Ishikawa (cell line): ENCODE data around the gene ZSCAN20.

Experiments used
- EGR1 ChIP-seq: IDR thresholded peaks from 2 replicates; pipeline ENCODE4 v1.6.1; 2012
- RAD21 ChIP-seq: IDR thresholded peaks from 2 replicates; pipeline ENCODE4 v1.6.1; 2012; ENCODE audit warnings: low read depth
- YY1 ChIP-seq: IDR thresholded peaks from 2 replicates; pipeline ENCODE4 v1.6.1; 2012; ENCODE audit warnings: low read depth

GRCh38 chr1:33502726-33503125, 30.3 kb downstream of the ZSCAN20 start:
- TF ChIP-seq YY1 (no peak), EGR1 (no peak), RAD21 (no peak)
